Sciatic nerve (tissue), 2 donors: Measurements from ENCODE around the gene TOR4A. TPM values are rescaled to one million over a fixed set of nuclear protein-coding genes. Genes with fewer than 3 reads are reported as not detected.
"Not testable (repeated sequence)": the region's sequence is repeated elsewhere in the genome, so short reads cannot be mapped to it uniquely, and the experiment has no call there.

Experiments used
- ATAC-seq: fragments of 200-7000 bp; cut with Tn5 transposase; one replicate; pipeline ENCODE4 v1.9.1; 2020; ENCODE audit warnings: mild to moderate bottlenecking, moderate library complexity
- DNase-seq: peaks from one replicate; pipeline ENCODE4 v3.0.0-alpha.2; 2020; ENCODE audit warnings: low spot score
- intact Hi-C: fragments of 100-400 bp; cut with DNase I; formaldehyde crosslinking; loops from one replicate; pipeline ENCODE4 v1.14.2; 2022
- total RNA-seq: library from RNA; stranded (reverse); fragmentation: NEBNext Ultra II Directional; extraction: Animal tissue kit (Norgen Biotek cat#: 25700); gene quantifications from one replicate; pipeline ENCODE4 v1.2.1, GENCODE V29; 2021
- donor health status: DM: no; HTN: no; CAD: no.
- donor health status: DM: no; HTN: no; CAD: no.

The TOR4A gene
- total RNA-seq, 1 donor from 2014 or later = 4.0 TPM

GRCh38 chr9:137236238-137236935, 41.1 kb upstream of the TOR4A start:
- DNase-seq (peak; percentile 87), ATAC-seq (peak; percentile 33)
- intact Hi-C loops = loop anchor here (10.0 kb wide), 1 partner anchor 52 kb away; the partner anchor contains the start of genes ANAPC2 and SSNA1

- intact Hi-C loops = loop anchor here (10.0 kb wide), 1 partner anchor 52 kb away; the partner anchor contains the start of genes ANAPC2 and SSNA1
- ATAC-seq = no peak
- DNase-seq = no peak
Observed at GRCh38 chr9:137236936-137237421, 40.5 kb upstream of the TOR4A start.

GRCh38 chr9:137237759-137238726, 39.5 kb upstream of the TOR4A start:
- ATAC-seq (no peak), DNase-seq (no peak)
- intact Hi-C loops = loop anchor here (10.0 kb wide), 1 partner anchor 53 kb away; the partner anchor contains the start of genes ANAPC2 and SSNA1

GRCh38 chr9:137239541-137240200, 37.9 kb upstream of the TOR4A start:
- not testable (repeated sequence) for DNase-seq, ATAC-seq
- intact Hi-C loops = loop anchor here (10.0 kb wide), 1 partner anchor 55 kb away; the partner anchor contains the start of genes ANAPC2 and SSNA1

GRCh38 chr9:137240318-137240840, 37.1 kb upstream of the TOR4A start:
- intact Hi-C loops = no loop called here
- peak; percentile 40 for ATAC-seq
- no peak for DNase-seq

GRCh38 chr9:137240841-137241489, 36.6 kb upstream of the TOR4A start, which contains the start of gene TUBB4B:
Gene TUBB4B, plus strand, starts transcription at chr9:137241287. Its CDS starts 74 bp downstream, at chr9:137241361.
- intact Hi-C loops = no loop called here
- ATAC-seq (peak; percentile 96), DNase-seq (peak; percentile 99)

GRCh38 chr9:137241490-137242268, 35.8 kb upstream of the TOR4A start:
- DNase-seq = peak; percentile 82
- intact Hi-C loops = no loop called here
- no peak for ATAC-seq

- ATAC-seq (no peak), DNase-seq (no peak)
- intact Hi-C loops = no loop called here
Observed at GRCh38 chr9:137242269-137243203, 35.0 kb upstream of the TOR4A start.

- ATAC-seq, intact Hi-C loops, DNase-seq: not testable (repeated sequence)
Observed at GRCh38 chr9:137243266-137243625, 34.3 kb upstream of the TOR4A start.

GRCh38 chr9:137243626-137244485, 33.7 kb upstream of the TOR4A start:
- no peak for ATAC-seq
- DNase-seq = no peak
- intact Hi-C loops = no loop called here

- intact Hi-C loops = no loop called here
- DNase-seq = no peak
Observed at GRCh38 chr9:137244486-137245449, 32.8 kb upstream of the TOR4A start.

GRCh38 chr9:137245450-137246421, 31.8 kb upstream of the TOR4A start:
- ATAC-seq = no peak
- DNase-seq = no peak
- intact Hi-C loops = no loop called here

More at GRCh38 chr9:137244486-137245449, 32.8 kb upstream of the TOR4A start:
- ATAC-seq = no peak
